Activated CD4-positive, alpha-beta T cell treated with anti-CD3 and anti-CD28 coated beads for 48 hours (primary cell): ENCODE data around the gene IFNG-AS1.

Experiments
- DNase-seq: peaks from one replicate; pipeline ENCODE4 v3.0.0-alpha.2; 2020

The IFNG-AS1 gene

DNA sequence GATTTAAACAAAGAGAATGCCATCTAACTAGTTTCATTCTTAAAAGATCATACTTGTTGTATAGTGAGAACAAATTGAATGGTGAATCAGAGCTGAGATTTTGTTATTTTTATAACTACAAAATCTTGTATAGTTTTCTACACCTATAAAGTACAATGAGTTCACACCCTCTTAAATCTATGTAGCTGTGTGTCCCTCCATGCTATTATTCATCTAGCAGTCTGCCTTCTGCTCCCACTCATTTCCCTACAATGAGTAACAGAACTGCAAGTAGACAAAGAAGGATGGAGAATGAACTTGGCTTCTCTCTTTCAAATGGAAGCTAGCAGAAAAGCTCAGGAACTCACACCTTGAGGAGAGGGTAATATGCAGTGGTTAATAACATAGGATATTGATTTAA lies 7.1 kb downstream of the IFNG-AS1 start:
- no peak for DNase-seq

DNA sequence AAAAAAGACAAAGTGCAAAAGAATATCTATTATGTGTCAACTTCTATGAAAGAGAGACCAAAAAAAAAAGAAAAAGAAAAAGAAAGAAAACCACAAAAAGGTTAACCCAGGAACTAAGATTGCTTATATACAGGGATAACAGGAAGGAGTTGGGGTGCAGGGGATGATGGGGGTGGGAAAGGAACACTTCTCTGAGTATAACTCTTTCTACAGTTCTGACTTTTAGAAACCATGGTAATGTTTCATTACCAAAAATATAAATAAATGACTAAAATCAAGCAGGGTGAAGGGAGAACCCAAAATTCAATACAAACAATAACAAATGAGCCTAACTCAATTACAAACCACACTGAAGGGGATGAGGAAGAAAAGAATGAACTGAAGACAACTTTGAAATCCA lies 9.1 kb downstream of the IFNG-AS1 start:
- no peak for DNase-seq

DNA sequence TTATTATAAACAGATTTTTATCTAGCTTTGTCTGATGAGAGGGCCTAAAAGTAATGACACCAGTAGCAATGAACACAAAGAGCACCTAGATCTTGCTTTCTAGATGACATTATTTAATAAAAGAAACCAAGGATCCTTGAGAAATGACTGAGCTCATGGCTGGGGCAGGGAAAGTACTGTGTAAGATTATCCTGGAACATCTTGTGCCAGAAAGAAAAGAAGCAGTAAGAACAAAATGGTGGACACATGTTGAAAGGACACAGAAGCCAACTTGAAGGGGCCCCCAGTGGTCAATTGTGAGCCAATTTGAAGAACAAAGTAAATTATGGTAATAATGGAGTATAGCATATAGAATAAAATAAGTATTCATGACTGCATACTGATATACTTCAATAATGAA lies 10.0 kb downstream of the IFNG-AS1 start:
- no peak for DNase-seq

DNA sequence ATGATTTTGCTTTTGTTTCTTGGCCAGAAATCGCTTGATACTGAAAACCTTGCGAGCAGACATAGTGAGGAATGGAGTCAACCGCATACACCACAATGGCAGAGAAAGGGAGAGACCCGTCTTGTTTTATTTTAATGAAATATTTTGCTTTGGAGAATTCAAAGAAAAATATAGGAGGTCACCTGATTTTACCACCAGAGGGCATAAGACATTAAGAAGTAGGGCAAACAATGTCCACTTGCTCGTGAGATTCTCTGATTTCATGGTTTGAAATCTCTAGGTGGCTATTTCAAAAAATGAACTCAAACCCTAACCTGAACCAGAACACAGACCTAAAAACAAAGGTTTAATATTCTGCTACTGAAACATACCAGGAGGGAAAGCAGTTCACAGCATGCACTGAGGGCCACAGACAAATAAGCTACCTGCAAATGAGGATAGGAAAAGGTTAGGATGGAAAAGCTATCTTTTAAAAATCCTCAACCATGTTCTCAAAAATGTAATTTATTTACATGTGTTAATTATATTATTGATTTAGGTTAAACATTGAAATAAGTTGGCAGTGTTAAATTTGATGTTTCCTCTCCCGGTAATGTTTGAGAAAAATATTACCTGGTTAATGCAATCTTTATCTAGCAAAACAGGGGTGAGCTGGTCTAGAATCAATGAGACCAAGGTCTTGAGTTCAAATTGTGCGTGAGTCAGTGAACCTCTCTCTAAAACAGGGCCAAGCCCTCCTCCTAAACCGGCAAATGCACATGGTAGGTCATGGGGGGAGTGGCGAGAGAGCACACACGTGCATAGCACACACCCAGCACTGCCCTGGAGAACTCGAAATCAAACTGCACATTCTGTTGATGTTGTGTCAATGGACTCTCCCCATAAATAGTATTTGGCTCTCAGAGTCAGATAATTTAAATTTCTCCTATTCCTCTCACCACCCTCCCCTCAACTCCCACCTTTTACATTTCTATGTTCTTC lies 12.5 kb downstream of the IFNG-AS1 start:
- DNase-seq = no peak

DNA sequence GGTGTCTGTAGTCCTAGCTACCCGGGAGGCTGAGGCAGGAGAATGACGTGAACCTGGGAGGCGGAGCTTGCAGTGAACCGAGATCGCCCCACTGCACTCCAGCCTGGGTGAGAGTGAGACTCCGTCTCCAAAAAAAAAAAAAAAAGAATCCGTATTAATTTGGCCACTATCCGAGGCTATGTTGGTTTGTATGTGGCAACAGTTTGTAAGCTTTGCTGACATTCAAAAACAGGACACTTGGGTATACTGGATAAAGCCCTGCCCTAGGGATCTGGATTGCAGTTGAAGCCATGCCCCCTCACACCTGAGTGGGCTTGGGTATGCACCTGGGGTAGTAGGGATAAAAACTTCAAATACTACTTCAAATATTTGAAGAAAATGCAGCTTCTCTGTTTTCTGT lies 14.5 kb downstream of the IFNG-AS1 start:
- no peak for DNase-seq

DNA sequence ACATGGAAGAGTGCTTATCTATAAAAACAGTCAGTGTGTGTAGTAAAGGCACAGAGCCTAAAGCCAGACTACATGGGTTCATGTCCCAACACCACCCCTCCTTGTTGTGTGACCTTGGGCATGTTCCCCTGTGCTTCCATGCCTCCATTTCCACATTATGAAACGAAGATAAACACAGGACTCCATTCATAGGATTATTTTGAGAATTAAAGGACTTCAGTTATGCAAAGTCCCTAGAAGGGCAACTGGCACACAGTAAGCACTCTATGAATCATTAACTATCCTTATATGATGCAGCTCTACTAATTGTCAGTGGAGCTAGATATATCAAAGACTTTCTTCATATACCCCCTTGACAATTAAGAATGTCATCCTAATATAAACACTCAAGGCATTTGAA lies 17.8 kb downstream of the IFNG-AS1 start:
- no peak for DNase-seq

DNA sequence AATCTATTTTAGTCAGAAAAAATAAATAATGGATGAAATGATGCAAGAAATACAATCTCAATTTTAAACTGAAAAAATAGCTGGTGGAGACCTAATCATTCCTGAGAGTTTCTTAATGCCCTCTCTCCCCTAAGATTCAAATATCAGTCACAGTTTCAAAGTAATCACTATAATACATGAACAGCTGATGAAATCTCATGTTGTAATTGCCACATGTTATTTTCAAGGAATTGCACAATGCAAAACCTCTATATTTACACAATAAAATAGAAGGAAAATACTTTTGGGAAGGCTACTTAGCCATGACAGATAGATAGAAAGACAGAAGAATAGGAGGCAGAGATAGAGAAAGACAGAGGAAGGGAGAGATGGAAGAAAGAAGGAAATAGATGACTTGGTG lies 18.2 kb downstream of the IFNG-AS1 start:
- no peak for DNase-seq

DNA sequence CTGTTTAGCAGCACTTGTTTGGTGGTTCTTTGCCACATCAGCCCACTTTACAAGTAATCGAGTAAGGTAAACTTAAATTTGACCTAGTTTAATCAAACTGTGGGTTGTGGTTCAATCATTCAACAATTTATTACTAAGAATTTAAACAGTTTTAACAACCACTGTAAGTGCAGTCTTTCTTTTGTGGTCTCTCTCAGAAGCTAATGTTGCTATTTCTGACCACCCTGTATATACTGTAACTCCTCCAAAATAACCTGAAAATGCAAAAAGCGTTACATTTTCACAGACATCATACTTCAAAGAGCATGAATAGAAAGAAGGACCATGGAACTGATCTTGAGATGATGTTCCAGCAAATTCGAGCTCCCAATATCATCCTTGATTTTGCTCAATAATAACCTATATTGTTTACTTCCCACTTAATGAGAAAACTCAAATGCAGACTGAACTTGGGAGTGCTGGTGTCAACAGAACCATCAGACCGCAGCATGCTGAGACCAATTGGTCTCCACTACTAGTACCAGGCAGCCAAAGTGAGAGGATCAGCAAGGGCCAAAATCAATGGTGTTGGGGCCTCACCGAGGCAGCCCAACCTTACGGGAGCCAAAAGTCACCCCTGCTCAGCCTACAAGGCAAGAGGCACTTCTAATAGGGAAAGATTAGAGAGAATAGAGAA lies 22.1 kb downstream of the IFNG-AS1 start:
- no peak for DNase-seq

DNA sequence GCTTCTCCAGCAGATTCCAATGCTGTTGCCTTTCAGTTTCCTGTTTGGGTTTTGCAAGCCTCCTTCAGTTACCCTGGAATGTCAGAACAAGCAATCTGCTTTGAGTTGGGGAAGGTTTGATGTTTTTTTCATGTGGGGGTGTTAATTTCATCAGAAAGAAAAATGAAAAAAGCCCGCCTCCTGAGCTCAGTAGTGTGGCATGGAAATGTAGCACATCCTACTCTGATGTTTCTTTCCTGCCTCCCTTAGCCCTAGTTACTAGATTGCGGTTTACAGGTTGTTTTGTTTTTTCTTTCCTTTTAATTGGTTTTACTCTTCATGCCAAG lies 22.6 kb downstream of the IFNG-AS1 start:
- no peak for DNase-seq

DNA sequence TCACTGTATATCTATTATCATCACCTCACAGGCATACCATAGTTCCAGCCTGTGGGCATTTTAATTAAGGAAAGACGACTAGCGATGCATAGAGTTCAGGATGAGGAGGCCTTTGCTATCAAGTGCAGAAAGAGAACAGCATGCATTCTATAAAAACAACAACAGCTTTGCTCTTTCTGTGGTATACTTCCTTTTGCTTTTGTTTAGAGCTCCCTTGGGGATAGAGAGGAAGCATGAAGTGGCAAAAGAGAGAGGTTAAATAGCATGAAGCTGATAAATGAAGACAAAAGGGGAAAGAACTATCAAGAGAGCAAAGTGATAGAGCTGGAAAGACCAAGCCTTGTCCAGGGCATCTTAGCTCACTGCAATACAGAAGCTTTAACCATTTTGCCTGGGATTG lies 23.5 kb downstream of the IFNG-AS1 start:
- DNase-seq = no peak

DNA sequence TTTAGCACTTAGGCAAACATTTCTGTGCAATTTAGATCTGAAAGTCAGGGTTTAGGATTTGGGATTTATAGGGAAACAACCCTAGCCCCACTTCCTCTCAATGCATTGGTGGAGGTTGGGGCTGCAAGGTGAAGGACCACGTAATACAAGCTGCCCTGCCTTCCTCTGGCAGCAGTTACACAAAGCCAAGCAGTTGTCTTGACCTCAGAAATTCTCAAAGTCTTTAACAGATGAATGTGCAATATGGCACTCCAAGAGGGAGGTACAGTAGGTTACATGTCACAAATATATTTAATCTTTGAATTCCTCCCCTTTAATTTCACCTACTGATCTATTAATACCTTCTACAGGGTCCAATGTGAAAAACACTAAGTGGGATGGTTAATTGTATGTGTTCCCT lies 23.9 kb downstream of the IFNG-AS1 start:
- DNase-seq = no peak

DNA sequence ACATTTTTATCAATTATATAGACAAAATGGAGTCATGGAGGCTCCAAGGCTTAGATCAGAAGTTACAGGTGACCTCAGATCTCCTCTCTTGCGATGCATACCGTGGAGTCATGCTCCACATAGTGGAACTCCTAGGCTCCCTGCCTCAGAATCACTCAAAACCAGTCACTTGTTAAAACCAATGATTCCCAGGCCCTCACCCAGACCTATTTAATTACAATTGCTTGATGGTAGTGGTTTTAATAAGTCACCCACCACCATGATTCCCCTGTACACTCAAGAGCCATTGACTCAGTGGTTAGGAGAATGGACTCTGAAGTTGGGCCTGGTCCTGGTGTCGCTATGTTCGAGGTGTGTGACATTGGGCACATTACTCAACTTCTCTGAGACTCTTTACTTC lies 26.9 kb downstream of the IFNG-AS1 start:
- DNase-seq = no peak

DNA sequence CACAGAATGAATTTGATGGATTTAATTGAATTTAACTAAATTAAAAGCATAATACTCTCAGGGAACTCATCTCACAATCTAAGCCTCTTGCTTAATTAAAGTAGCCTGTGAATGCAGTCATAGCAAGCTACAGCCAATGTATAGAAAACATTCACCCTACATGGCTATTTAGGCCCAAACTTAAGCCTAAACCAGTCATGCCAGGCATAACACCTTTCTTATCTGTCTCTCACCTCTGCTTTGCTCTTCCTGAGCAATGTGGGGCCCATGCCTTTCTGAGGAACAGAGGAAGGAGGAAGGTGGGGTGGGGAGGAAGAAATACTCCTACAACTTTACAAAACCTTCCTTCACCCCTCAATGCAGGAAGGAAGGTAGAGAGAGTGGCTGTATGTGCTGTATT lies 29.1 kb downstream of the IFNG-AS1 start:
- no peak for DNase-seq

DNA sequence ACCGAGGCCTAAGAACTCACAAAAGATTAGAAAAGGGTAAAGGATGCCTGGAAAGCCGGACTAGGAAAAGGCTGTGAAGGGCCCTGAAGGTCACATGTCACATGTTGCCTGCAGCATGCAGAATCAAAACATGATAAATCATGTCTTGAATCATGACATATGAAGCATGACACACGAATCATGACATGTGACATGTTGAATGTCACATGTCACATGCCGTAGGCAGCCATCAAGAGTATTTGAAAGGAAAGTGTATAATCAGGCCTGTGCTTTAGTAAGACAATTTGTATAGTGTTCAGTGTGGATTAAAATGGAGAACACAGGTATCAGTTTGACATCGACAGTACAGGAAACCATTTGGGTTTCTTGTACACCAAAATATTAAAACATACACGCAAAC lies 30.8 kb downstream of the IFNG-AS1 start:
- DNase-seq = no peak

DNA sequence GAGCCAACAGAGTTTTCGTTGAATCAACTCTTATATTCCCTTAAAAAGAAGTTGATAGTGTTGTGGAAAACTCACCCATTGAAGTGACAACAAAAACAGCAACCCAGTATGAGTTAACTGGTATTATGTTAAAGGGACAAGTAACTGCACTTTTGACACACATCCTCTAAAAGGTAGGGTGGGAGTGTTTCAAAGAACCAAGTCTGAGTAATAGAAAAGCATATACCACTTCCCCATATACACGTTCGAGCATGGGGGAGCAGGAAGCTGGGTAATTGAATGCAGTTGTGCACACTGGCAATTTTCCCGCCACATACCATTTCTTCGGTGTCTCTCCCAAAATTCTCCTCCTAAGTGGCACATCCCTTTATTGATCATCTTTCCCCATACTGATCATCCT lies 31.5 kb downstream of the IFNG-AS1 start:
- DNase-seq = no peak

DNA sequence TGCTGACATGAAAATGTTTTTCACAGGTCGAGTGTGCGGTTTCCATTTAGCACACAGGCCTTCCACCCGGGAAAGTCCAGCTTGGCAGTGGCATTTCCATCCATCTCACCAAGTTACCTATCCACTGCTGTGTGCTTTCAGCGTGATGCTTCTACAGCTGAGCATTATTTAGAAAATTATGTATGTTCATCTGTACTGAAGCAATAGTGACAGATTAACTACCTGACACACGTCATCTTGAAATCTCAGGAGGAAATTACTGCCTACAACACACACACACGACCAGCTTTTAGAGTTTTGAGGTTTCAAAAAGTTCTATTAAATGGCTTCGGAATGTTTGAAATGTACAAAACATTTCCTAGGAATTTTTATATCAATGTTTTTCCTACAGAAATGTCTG lies 39.4 kb downstream of the IFNG-AS1 start:
- no peak for DNase-seq

DNA sequence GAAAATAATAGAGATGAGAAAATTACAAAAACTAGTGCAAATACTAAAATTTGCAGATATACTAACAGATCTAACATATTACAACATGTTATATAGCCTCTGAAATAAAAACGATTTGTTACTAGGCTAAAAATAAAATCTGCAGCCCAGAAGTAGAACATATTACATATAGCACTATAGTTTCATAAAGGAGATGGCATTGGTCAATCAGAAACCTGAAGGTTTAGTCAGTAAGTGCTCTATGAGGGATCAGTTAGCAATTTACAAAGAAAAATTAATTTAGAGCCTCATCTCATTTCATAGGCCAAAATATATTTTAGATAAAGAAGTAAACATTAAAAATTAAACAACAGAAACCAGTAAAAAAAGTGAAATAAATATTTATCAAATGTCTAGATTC lies 41.0 kb downstream of the IFNG-AS1 start:
- no peak for DNase-seq

DNA sequence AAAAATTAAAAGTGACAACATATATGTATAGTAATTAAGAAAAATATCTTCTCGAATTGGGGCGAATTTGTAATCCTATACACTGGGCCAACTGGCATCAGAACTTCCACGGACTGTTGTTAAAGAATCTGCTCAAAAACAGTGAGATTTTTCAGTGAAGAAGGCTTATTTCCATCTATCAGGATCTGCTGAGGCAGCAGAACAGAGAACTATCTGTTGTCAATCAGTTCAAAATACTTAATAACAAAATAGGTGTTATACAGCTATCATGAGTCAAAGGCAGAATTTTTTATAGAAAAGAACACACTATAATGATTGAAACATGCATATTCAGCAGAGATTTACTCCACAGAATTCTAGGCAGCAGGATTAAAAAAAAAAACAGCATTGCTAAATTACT lies 41.9 kb downstream of the IFNG-AS1 start:
- no peak for DNase-seq

DNA sequence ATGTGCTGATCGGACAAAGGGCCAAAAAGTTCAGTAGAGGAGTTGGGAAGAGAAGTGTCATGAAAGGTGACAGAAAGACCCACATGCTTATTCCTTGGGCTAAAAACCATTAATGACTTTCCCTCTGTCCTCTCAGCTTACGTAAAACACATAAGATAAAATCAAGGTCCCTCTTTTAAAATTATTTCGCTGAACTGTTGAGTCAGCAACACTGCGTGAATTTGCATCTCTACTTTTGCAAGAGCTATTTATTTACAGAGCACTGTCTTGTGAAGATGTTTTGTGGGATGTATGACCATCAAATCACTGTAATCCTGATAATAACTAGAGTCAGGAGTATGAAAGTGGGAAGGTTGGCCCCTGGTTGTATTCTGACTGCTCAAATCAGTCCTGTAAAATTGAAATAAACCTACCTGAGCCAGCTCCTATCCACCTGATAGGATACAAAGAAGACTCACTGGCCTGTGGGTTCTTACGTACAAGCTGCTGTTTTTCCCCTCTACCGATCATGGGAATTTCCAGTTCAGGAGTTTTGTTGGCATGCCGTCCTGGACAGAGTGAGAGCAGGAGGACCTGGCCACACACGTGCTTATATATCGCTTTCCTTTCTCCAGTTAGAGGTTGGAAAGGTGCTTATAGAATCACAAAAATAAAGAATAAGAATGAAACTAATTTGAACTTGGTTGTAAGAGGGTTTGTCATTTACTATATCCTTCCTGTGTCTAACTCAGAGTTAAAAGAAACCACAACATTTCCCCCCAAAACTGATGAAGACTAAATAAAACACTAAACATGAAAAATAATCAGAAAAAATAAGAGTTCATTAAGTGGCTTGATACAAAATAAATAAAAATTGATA lies 42.9 kb downstream of the IFNG-AS1 start:
- DNase-seq = no peak

DNA sequence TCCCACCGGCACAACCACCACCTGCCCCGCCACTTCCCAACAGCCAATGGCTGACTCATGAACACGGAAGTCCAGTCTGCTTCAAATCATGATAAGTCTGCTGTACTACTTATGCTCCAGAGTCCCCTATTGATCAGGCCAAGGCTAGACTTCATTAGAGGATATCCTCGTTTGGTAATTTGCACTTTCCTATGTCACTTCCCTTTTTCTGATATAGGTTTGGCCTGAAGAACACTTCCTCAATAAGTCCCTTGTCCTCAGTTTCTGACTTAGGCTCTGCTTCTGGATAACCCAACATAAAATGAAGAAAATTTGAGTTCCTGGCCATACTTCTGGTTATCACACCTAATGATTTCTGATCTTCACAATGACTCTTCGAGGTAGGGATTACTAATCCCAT lies 45.3 kb downstream of the IFNG-AS1 start:
- no peak for DNase-seq

DNA sequence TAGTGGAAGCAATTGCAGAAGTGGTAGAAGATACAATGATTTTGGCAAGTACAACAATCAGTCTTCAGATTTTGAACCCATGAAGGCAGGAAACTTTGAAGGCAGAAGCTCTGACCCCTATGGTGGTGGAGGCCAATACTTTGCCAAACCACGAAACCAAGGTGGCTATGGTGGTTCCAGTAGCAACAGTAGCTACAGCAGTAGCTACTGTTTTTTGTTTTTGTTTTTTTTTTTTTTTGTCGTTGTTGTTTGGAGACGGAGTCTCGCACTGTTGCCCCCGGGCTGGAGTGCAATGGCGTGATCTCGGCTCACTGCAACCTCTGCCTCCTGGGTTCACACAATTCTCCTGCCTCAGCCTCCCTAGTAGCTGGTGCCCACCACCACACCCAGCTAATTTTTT lies 47.4 kb downstream of the IFNG-AS1 start:
- DNase-seq = no peak

DNA sequence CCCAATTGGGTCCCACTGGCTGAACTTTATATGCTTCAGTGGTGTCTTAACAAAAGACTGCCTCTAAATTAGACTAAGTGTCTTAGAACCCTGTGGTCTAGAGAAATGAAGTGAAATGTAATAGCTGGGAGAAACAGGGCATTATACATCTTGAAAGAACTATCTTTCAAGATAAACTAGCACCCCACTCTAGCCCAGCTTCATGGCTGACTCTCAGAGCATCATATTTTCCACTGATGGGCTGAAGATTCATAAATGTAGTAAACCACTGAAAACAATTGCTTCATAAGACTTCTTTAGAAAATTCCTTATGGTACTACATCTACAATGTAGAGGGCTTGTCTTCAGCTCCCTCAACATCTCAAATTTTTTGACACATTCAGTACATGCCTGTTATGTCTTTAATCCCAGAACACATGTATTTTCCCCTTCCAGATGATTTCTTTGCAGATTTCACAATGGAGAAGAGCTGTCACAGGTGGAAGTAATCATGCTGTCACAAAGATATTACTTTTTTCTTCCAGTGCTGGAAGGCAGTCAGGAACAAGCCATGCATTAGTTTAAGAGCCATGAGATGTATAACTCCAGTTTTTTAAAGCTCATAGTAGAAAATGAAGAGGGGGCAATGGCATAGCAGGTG lies 48.5 kb downstream of the IFNG-AS1 start:
- DNase-seq = peak; percentile 17

DNA sequence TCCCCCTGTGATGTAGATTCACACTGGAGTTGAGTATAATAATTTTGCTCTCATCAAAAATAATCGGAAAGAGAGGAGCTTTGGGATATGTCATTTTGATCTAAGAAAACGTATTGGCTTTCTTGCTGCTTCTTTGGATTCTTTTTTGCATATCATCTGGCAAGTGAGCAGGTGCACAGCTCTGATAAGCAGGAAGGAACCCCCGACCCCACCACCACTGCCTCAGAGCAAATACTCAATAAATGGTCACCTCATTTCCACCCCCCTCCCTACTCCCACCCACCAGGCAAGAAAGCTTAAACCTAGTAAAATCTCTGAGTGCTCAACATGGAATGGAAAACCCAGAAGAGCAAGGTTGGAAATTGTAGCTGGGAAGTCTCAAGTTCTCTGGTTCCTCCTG lies 49.4 kb downstream of the IFNG-AS1 start:
- no peak for DNase-seq
